ENCODE data around the gene STAT3.
A peak's percentile ranks its signal among the peaks of the same experiment; 100 is the strongest.
"Not testable (repeated sequence)": the region's sequence is repeated elsewhere in the genome, so short reads cannot be mapped to it uniquely, and the experiment has no call there.

STAT3 gene

DNA sequence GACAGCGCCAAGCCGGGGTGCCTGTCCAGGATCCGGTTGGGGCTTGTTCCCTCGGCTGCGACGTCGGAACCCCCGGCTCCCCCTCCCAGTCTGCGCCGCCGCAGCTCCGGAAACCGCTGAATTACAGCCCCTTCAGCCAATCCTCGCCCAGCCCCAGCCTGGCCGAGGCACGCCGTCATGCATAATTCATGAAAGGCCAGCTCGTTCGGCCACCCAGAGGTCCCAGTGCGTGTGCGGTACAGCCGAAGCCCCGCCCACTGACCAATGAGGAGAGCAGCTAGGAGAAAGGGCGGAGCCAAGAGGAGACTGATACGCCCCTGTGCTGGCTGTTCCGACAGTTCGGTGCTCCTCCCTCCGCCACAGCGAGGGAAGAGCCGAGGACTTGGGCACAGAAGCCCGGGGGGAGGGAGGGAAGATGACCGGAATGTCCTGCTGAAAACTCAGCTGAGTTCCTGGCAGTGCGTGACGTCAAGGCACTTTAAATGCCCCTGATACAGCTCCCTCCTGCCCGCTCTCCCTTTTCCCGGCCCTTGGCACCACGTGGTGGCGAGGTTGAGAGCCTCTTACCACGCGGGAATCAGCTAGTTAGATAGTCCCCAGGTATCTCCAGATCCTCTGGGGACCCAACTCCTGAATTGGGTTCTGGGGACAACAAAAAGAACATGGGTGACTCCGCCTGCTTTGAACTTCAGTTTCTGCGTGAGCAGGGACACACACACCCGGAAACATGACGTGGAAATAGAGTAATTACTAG lies at the start of gene STAT3:
STAT3 (minus strand) TSS at position 62 of the 754 bp plus-strand sequence. CDS start 39,926 bp downstream, outside the sequence.
- peak; percentile 100 for DNase-seq

DNA sequence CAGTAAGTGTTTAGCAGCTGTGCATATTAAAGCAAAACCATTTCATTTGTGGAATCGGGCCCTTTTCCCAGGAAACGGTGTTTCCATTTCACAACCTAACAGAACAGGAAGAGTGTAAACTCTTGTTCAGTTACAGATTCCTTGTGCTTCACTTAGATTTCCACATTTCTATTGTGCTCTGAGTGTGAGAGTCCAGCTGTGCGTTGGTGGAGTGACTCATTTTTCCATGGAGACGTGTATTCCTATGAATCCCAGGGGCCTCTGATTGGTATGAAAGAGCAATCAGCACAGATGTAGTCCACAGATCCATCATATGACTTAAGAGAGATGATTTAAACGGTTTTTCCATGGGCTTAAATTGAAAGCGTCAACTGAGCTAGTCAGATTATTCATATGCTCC lies 48.1 kb upstream of the STAT3 start:
- DNase-seq = no peak

DNA sequence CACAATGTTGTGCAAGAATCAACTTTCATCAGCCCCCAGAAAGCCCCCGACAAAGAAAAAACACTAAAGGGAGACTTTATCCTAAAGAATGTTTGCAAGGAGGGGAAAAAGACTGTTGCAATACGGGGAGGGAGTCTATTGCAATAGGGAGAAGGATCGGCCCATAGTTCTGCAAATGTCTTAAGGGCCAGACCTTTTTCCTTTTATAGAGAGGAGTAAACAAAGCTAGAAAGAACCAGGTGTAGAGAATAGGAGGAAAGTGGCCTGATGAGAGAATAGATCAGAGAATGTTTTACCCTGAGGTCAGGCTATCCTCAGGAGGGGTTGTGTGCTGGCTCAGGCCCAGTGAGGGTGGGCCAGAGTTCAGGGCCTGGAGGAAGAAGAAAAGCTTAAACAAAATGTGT lies 43.5 kb upstream of the STAT3 start:
- DNase-seq = no peak

DNA sequence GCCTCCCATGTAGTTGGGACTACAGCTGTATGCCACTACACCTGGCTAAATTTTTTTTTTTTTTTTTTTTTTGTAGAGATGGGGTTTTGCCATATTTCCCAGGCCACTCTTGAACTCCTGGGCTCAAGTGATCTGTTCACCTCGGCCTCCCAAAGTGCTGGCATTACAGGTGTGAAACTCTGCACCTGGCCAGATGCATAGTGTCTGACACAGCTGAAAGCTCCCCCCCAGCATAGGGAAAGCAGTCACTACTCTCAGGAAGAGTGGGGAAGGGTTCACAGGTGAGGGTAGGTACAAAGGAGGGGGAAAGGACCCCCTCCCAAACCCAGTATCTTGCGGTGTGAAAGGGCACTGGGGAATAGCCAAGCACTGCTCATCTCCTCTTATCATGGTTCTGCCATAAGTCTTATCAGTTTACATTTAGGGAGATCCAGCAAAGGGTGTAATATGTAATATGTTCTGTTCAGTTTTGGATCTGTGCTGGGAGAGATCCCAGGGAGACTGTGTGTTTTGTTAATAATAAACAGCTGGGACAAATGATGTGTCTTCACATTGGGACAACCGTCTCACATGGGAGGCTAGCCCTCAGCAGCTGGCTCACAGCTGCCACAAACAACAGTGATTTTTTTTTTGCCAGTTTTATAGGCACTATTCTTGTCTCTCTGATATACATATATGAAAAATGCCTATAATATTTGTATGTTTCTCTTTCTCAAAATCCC lies 41.6 kb upstream of the STAT3 start:
- no peak for DNase-seq

DNA sequence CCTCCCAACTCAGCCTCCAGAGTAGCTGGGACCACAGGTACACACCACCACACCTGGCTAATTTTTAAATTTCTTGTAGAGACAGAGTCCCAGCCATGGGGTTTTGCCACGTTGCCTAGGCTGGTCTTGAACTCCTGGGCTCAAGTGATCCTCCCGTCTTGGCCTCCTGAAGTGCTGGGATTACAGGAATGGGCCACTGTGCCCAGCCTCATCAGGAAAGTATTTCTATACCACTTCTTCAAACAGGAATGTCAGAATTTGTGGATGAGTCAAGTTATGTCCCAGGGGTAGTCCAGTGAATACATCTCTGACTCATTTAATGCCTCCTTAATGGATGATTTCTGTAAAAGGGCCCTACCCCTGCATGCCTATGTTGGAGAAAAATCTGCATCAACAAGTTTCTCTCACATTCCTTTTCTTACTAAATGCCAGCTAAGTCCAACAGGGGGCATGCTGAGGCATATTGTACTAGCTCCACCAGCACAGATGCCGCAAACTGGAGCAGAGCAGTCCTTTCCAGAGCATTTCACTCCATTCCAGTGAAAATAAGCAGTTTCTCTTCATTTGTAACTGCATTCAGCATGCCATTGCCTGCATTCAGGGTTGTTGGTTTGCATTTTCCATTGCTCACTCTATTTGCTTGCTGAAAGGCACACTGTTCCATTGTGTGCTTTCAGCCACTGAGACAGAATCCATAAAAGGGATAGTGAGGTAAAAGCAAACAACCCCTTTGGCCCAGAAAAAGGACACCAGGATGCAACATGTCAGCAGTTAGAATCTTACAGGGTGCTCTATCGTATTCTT lies 40.1 kb upstream of the STAT3 start:
- no peak for DNase-seq

DNA sequence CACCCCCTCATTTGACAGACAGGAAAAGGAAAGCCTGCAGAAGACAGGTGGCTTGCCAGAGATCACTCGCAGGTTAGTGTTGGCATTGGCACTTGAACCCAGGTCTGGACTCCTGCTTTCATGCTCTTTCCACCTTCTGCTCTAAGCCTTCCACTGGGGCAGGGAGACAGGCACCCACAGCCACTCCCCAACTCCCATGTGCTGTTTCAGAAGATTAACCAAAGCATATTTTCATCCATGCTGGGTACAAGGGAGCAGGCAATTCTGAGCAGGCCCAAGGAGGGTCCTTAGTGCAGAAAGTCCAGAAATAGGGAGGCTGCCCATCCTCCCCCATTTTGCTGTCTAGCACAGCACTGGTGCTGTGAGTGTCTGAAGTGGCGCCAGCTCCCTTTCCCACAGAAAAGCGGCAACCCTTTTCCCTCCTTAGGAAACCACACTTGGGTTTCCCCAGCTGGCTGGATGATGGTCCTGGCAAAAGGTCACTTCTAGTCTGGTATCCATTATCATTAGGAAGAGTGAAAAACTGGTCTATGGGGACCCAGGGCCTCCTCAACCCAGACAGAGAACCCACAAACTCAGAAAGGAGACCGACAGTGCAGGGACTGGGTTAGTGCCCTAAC lies 36.9 kb upstream of the STAT3 start:
- no peak for DNase-seq

DNA sequence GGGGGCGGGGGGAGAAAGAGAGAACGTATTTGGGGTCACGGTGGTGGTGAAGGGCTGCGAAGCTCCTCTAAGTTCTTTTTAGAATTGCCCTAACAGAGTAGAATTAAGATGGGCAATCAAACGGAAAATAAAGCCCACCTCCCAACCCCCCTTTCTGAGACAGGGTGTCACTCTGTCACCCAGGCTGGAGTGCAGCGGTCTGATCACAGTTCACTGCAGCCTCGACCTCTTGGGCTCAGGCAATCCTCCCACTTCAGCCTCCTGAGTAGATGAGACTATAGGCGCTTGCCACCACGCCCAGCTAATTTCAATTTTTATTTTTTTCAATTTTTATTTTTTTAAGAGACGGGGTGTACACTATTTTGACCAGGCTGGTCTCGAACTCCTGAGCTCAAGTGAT lies 35.5 kb upstream of the STAT3 start:
- DNase-seq = no peak

DNA sequence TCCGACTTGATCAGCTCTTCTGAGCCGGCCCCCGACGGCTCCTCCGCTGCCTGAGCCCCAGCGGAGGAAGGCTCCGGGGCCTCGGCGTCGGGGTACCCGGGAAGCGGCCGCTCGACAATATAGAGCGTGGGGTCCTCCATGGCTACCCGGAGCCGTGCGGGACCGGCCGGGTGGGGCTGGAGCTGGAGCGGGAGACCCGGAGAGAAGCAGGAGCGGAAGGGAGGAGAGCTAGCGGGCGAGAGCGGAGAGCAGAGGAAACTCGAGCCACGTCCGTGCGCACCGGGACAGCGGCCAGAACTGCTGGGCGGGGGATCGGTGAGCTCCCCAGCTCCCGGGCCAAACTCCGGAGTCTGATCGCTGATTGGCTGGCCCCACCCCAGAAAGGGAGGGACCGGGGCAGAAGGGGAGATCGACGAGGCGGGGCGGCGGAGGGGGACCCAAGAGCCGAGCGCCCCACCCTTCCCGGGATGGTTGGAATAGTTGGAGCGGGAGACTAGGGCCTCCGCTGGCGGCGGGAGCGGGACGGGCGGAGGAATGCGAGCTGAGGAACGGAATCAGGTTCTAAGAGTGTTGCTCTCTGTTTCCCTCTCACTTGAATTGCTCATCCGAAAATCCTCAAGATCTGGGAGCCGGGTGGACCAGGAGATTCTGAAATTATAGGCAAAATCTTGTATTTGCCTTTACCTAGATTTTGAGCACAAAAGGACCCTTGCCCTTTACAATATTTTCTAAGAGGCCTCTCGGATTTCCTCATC lies 34.9 kb upstream of the STAT3 start, which contains the start of gene CAVIN1:
CAVIN1 (minus strand) TSS at position 299 of the 755 bp plus-strand sequence; CDS start at position 140, 159 bp downstream.
- DNase-seq = peak in 1 of 2 experiments; percentile 16

DNA sequence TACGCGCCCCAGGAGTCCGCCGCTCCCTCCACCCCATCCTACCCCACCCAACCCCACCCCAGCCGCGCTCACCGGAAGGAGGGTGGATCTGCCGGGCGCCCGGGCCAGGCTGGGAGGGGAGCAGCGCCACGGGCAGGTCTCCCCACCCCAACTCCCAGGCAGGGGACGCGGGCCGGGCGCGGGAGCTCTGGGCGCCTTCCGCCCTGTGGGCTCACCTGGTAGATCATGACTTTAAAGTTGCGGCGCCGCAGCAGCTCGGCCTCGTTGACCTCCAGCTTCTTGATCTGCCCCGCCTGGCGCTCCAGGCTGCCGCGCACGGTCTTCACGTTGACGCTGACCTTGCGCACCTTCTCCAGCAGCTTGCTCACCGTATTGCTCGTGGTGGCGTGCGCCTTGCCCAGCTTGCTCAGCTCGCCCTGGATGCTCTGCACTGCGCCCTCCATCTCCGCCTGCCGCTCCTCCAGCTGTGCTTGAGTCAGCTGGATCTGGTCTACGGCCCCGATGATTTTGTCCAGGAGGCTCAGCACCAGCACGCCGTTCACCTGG lies 34.2 kb upstream of the STAT3 start:
- peak; percentile 24 to 25 for DNase-seq

DNA sequence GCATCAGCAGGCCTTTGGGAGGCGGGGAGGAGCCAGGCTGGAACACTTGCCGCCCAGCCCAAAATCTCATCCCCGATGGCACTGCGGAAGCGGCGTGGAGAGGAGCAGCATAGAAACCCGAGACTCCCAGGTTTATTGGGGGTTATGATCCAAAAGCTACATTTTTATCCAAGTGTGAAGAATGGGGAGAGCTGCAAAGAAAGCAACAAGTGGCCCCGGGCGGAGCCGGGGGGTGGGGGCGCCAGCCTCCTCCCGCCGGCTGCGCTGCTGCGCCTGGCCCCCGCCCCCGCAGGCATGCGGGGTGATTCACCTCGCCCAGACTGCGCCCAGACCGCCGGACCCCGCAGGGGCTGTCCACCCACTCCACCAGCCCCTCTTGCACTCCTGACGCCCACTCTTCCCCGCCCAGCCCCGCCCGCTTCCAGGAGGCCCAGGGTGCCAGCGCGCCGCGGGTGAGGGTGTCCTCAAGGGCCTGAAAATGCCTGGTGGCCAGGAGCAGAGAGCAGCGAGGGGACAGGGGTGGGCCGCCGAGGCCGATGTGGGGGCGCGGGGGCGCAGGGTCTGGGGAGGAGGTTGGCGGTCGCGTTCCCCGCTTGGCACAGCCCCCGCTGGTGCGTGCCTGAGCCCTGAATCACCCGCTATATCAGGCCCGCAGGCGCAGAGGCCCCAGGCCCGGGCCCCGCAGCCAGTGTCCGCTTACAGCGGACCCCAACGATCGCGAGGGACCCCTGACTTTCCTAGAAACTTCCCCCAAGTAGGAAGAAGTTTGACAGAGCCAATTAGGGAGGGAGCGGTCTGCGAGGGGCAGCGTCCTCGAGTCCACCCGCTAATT lies 33.5 kb upstream of the STAT3 start:
- DNase-seq = peak; percentile 8 to 28

DNA sequence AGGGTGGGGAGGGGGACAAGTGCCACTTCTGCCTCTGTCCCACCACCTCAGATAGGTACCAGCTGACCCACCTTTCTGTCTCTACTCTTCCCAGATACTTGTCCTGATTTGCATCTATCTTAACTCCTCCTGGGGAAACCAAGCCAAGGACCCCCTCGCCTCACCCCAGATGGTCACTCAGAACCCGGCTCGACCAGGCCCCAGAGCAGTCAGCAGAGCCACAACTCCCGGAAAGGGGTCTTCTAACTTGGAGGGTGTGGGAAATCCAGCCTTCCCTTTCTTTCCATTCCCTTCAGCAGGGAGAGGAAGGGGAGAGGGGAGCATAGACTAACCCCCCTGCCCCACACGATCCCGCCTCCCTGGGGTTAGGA lies 32.9 kb upstream of the STAT3 start:
- no peak for DNase-seq

DNA sequence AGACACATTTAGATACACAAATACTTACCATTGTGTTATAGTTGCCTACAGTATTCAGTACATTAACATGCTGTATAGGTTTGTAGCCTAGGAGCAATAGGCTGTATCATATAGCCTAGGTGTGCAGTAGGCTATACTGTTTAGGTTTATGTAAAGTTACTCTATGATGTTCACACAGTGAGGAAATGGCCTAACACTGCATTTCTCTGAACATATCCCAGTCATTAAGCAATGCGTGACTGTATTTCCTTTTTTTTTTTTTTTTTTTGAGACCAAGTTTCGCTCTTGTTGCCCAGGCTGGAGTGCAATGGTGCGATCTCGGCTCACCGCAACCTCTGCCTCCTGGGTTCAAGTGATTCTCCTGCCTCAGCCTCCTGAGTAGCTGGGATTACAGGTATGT lies 29.7 kb upstream of the STAT3 start:
- not testable (repeated sequence) for DNase-seq

DNA sequence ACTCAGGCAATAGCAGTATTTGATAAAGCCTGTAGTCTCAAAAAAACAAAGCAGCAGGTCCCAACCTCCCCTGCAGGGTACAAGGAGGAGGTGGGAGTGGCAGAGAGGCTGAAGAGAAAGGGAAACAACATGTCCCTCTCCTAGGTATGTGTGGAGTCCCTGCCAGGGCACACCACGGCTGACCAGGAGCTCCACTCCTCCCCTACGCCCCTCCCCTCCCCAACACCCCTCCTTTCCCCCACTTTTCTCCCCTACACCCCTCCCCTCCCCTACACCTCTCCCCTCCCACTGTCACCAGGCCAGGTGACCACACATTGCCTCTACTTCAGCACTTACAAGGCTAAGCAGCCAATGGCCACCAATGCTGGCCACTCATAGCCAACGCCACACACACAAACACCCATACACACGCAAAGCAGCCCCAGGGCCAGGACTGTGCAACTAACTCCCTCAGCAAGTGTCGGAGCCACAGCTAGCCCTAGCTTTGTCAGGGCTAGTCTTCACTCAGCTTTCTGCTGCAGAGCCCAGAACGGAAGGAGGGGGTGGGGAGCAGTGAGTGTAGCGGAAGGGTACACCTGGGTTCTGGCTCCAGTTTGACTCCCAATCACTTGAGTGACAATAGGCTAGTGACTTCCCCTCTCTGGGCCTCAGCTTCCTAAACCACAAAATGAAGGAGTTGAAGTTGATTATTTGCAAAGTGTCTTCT lies 26.6 kb upstream of the STAT3 start:
- peak; percentile 53 to 72 for DNase-seq

DNA sequence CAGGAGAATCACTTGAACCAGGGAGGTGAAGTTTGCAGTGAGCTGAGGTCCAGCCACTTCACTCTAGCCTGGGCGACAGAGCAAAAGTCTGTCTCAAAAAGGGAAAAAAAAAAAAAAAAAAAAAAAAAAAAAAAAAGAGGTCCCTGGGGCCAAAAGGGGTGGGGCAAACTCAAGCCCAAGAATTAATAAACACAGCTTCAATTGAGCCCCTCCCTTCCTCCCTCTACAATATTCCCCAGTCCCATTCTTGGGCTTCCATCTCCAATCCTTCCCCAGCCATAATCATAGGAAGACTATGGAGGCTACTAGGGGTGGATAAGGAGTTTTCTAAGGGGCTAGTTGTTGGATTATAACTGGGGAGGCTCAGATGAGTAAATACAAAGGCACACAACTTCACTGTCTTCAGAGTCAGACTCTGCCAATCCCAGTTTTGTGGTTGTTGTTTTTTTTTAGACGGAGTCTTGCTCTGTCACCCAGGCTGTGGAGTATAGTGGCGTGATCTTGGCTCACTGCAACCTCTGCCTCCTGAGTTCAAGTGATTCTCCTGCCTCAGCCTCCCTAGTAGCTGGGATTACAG lies 25.3 kb upstream of the STAT3 start:
- no peak for DNase-seq

DNA sequence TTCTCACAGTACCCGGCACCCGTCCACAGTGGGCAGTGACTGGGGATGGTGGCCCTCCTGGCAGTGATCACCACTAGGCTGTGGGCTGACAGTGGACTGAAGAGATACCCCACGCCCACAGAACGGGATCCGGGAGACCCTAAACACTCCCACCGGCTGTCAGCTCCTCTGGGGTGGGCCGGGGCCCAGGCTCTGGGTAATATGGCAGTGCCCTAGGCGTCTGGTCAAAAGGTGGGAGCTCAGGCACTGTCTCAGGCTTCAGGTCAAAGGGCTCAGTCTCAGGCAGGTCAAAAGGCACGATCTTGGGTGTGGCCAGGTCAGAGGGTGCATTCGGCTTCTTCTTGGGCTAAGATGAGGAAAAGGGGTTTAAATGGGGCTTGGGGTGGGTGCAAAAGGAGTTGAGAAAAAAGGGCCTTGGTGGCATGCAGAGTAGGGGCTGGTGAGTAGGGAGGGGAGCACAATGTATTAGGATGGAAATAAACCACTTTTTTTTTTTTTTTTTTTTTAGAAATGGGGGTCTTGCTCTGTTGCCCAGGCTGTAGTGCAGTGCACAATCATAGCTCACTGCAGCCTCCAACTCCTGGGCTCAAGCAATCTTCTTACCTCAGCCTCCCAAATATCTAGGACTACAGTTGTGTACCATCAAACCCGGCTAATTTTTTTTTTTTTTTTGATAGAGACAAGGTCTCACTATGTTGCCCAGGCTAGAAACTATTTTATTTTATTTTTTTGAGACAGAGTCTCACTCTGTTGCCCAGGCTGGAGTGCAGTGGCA lies 23.9 kb upstream of the STAT3 start:
- no peak for DNase-seq

DNA sequence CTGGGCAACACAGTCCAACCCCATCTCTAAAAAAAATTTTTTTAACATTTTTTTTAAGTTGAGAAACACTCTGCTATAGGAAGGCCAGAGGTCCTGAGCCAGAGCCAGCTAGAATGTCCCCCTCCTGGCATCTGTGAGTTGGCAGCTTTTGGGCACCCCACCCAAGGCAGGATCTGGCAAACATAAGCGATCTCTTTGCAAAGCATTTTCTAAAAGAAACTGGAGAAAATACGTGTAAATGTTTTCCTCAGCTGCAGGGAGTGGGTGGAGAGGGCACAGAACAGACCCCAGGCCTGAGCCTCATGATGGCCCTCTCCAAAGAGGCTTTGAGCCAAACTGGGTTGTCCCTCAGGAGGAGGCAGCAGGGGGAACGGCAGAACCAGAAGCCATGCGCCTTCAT lies 23.1 kb upstream of the STAT3 start:
- DNase-seq = no peak

DNA sequence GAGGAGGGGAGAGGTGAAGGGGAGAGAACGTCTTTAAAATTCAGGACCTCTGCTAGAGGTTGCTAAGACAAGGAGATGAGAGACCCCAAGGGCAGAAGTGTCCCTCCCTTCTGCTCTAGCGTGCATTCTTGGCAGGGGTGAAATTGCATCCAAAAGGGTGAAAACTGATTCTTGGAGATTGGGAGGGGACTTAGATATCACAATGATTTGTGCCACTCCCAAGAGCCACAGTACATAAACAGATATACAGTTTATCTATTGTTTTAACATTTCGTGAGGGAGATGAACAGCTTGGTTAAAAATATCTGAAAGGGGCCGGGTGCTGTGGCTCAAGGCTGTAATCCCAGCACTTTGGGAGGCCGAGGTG lies 22.1 kb upstream of the STAT3 start:
- no peak for DNase-seq

DNA sequence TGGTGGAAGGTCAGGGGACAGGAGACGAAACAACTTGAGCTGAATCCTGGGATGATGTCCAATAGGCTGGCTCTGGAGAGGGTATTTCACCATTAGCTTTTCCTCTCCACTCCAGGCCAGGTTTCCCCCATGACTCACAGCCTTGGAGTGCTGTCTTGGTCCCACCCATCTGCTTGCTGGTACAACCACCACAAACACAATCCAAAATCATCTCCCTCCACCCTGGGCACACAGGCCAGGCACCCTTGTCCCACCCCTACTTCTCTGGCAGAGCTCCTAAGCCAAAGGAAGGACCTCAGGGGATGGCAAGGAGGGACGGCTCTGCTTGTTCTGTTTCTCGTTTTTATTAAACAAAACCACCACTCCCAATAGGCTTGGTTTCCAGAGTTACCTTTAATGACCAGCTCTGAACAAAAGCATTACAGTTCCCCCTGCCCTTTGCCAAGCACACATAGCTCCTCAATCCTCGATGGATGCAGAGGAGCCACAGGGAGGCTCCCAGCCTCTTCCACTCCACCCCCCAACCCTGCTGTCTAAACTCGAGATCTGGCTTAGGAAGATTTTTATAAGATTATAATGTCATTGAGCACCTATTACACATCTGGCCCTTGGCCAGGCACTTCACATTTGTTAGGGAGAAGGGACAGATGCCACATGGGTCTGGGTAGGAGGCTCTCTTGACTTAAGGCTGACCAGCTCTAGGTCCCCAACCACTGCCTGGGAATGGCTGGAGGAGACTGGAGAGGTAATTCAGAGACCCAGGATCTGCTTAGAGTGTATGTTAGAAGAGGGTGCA lies 21.5 kb upstream of the STAT3 start:
- no peak for DNase-seq

Measured in stimulated activated CD4-positive, alpha-beta T cell treated with anti-CD3 and anti-CD28 coated beads, Interleukin-4, amount 100 ng/mL, for 4 hours (primary cell).